CD4-positive, alpha-beta T cell treated with Interleukin-4 for 4 hours (primary cell): Measurements from ENCODE around the gene PHYHD1.

Experiments used
- DNase-seq: peaks from one replicate; pipeline ENCODE4 v3.0.0-alpha.2; 2020

Gene PHYHD1

GRCh38 chr9:128986671-128987070 lies 65.9 kb downstream of the PHYHD1 start:
- DNase-seq, result no peak

- no peak for DNase-seq
Observed at GRCh38 chr9:128987805-128988204, 67.0 kb downstream of the PHYHD1 start.
